ENCODE results near the gene NDUFB8. TPM values are rescaled to one million over a fixed set of nuclear protein-coding genes. Genes with fewer than 3 reads are reported as not detected.

The NDUFB8 gene
- total RNA-seq, 1 donor from 2014 or later, result 99.1 TPM

- DNase-seq (ENCODE audit: low read depth), result peak; percentile 90
These were observed 6.2 kb upstream of the NDUFB8 start, which contains the start of gene HIF1AN for GRCh38 chr10:100535715-100536353. HIF1AN (plus strand) TSS chr10:100535943; CDS start chr10:100535959, 16 bp downstream.

GRCh38 chr10:100535338-100535714 is 5.7 kb upstream of the NDUFB8 start:
- no peak for DNase-seq (ENCODE audit: low read depth)

- DNase-seq (ENCODE audit: low read depth), result no peak
These were observed 5.1 kb upstream of the NDUFB8 start for GRCh38 chr10:100534726-100535125.

GRCh38 chr10:100531761-100532160 is 2.1 kb upstream of the NDUFB8 start:
- DNase-seq (ENCODE audit: low read depth), result no peak

GRCh38 chr10:100528921-100529474 is 673 bp downstream of the NDUFB8 start:
- DNase-seq (ENCODE audit: low read depth), result no peak

GRCh38 chr10:100528123-100528886 is 1.4 kb downstream of the NDUFB8 start:
- no peak for DNase-seq (ENCODE audit: low read depth)

GRCh38 chr10:100524638-100525037 is 5.0 kb downstream of the NDUFB8 start:
- DNase-seq (ENCODE audit: low read depth), result no peak

GRCh38 chr10:100524206-100524605 is 5.5 kb downstream of the NDUFB8 start:
- DNase-seq (ENCODE audit: low read depth), result no peak

GRCh38 chr10:100522945-100523344 is 6.7 kb downstream of the NDUFB8 start:
- DNase-seq (ENCODE audit: low read depth), result no peak

GRCh38 chr10:100522107-100522801 is 7.4 kb downstream of the NDUFB8 start:
- DNase-seq (ENCODE audit: low read depth), result peak; percentile 6

- DNase-seq (ENCODE audit: low read depth), result peak; percentile 18
These were observed 8.9 kb downstream of the NDUFB8 start for GRCh38 chr10:100520811-100521210.

- no peak for DNase-seq (ENCODE audit: low read depth)
These were observed 10.2 kb downstream of the NDUFB8 start, which contains the start of gene SEC31B for GRCh38 chr10:100519311-100520051. SEC31B (minus strand) TSS chr10:100519861; CDS start chr10:100516952, 2,909 bp downstream.

GRCh38 chr10:100518761-100519241 is 10.9 kb downstream of the NDUFB8 start:
- peak; percentile 69 for DNase-seq (ENCODE audit: low read depth)

- DNase-seq (ENCODE audit: low read depth), result no peak
These were observed 12.8 kb downstream of the NDUFB8 start for GRCh38 chr10:100516847-100517246.

- no peak for DNase-seq (ENCODE audit: low read depth)
These were observed 14.1 kb downstream of the NDUFB8 start for GRCh38 chr10:100515612-100516011.

GRCh38 chr10:100510533-100511308 is 18.9 kb downstream of the NDUFB8 start:
- peak; percentile 15 for DNase-seq (ENCODE audit: low read depth)

GRCh38 chr10:100509241-100509840 is 20.3 kb downstream of the NDUFB8 start:
- no peak for DNase-seq (ENCODE audit: low read depth)

- DNase-seq (ENCODE audit: low read depth), result peak; percentile 49
These were observed 20.9 kb downstream of the NDUFB8 start for GRCh38 chr10:100508691-100509150.

GRCh38 chr10:100508266-100508665 is 21.4 kb downstream of the NDUFB8 start:
- no peak for DNase-seq (ENCODE audit: low read depth)

GRCh38 chr10:100507357-100507732 is 22.3 kb downstream of the NDUFB8 start:
- no peak for DNase-seq (ENCODE audit: low read depth)
